Type B pancreatic cell (in vitro differentiated cells): ENCODE results near the gene TBC1D1. TPM values are rescaled to one million over a fixed set of nuclear protein-coding genes. Genes with fewer than 3 reads are reported as not detected.
"Not testable (repeated sequence)": the region's sequence is repeated elsewhere in the genome, so short reads cannot be mapped to it uniquely, and the experiment has no call there.

Source experiments
- DNase-seq: peaks from one replicate; pipeline ENCODE4 v3.0.0; 2021; ENCODE audit warnings: mixed read lengths; ENCODE audit not compliant: unreplicated experiment; ENCODE audit errors: extremely low spot score
- H3K27ac Mint-ChIP-seq: 2 replicates; pipeline ENCODE4 v1.8.0; 2021; ENCODE audit warnings: mild to moderate bottlenecking, mixed read lengths
- H3K27me3 Mint-ChIP-seq: 2 replicates; pipeline ENCODE4 v1.8.0; 2021; ENCODE audit warnings: mixed read lengths
- H3K36me3 Mint-ChIP-seq: 2 replicates; pipeline ENCODE4 v1.8.0; 2021; ENCODE audit warnings: mixed read lengths
- H3K4me1 Mint-ChIP-seq: one replicate; pipeline ENCODE4 v1.8.0; 2021; ENCODE audit warnings: mixed read lengths; ENCODE audit not compliant: unreplicated experiment
- H3K4me3 Mint-ChIP-seq: 2 replicates; pipeline ENCODE4 v1.8.0; 2021; ENCODE audit warnings: mild to moderate bottlenecking, mixed read lengths
- H3K9me3 Mint-ChIP-seq: 2 replicates; pipeline ENCODE4 v1.8.0; 2021; ENCODE audit warnings: mixed read lengths
- CTCF ChIP-seq: fragments of 200-600 bp; sonication (generic); conservative IDR thresholded peaks from 2 replicates; pipeline ENCODE4 v1.5.0; 2021; ENCODE audit warnings: antibody characterized with exemption, mild to moderate bottlenecking
- total RNA-seq: library from RNA; stranded (reverse); gene quantifications from 2 replicates; pipeline ENCODE4 v1.2.1, GENCODE V29; 2021; ENCODE audit warnings: low replicate concordance

Gene TBC1D1
- total RNA-seq, 1 donor from 2014 or later: 110 TPM

GRCh38 chr4:37917388-37917787, 26.5 kb downstream of the TBC1D1 start:
- H3K9me3 Mint-ChIP-seq: peaks cover 6% of the 10 kb centered on the region
- no peak overlapping the region for H3K27ac Mint-ChIP-seq
- no peaks in the 10 kb centered on the region for H3K4me1 Mint-ChIP-seq
- H3K4me3 Mint-ChIP-seq: no peak overlapping the region
- DNase-seq: no peak
- no peak for TF ChIP-seq CTCF
- peaks cover 6% of the 10 kb centered on the region for H3K27me3 Mint-ChIP-seq
- H3K36me3 Mint-ChIP-seq: no peaks in the 10 kb centered on the region

- no peak for TF ChIP-seq CTCF
- DNase-seq: no peak
- no peak overlapping the region for H3K4me3 Mint-ChIP-seq
- H3K36me3 Mint-ChIP-seq: no peaks in the 10 kb centered on the region
- no peaks in the 10 kb centered on the region for H3K4me1 Mint-ChIP-seq
- no peak overlapping the region for H3K27ac Mint-ChIP-seq
- H3K27me3 Mint-ChIP-seq: peaks cover 3% of the 10 kb centered on the region
- H3K9me3 Mint-ChIP-seq: peaks cover 6% of the 10 kb centered on the region
Observed at GRCh38 chr4:37918653-37919052, 27.8 kb downstream of the TBC1D1 start.

GRCh38 chr4:37922328-37922727, 31.4 kb downstream of the TBC1D1 start:
- no peak overlapping the region for H3K4me3 Mint-ChIP-seq

GRCh38 chr4:37923089-37923488, 32.2 kb downstream of the TBC1D1 start:
- not testable (repeated sequence) for H3K27me3 Mint-ChIP-seq, DNase-seq, H3K4me1 Mint-ChIP-seq, H3K36me3 Mint-ChIP-seq, H3K27ac Mint-ChIP-seq, H3K4me3 Mint-ChIP-seq, H3K9me3 Mint-ChIP-seq

More at GRCh38 chr4:37922328-37922727, 31.4 kb downstream of the TBC1D1 start:
- no peak for DNase-seq
- no peak overlapping the region for H3K27ac Mint-ChIP-seq
- H3K27me3 Mint-ChIP-seq: peaks cover 2% of the 10 kb centered on the region
- H3K4me1 Mint-ChIP-seq: no peaks in the 10 kb centered on the region
- no peak for TF ChIP-seq CTCF
- peaks cover 6% of the 10 kb centered on the region for H3K9me3 Mint-ChIP-seq
- no peaks in the 10 kb centered on the region for H3K36me3 Mint-ChIP-seq

GRCh38 chr4:37924946-37925345, 34.1 kb downstream of the TBC1D1 start:
- no peak for DNase-seq
- Mint-ChIP-seq H3K9me3 (peaks cover 6% of the 10 kb centered on the region), H3K27me3 (peaks cover 4% of the 10 kb centered on the region), H3K4me1 (peaks cover 5% of the 10 kb centered on the region), H3K36me3 (no peaks in the 10 kb centered on the region), H3K27ac (no peak overlapping the region), H3K4me3 (no peak overlapping the region)
- TF ChIP-seq CTCF: no peak

GRCh38 chr4:37927434-37927833, 36.5 kb downstream of the TBC1D1 start:
- TF ChIP-seq CTCF: no peak
- peaks cover 5% of the 10 kb centered on the region for H3K4me1 Mint-ChIP-seq
- no peak for DNase-seq
- H3K36me3 Mint-ChIP-seq: no peaks in the 10 kb centered on the region
- no peaks in the 10 kb centered on the region for H3K9me3 Mint-ChIP-seq
- H3K4me3 Mint-ChIP-seq: no peak overlapping the region
- H3K27ac Mint-ChIP-seq: no peak overlapping the region
- H3K27me3 Mint-ChIP-seq: peaks cover 4% of the 10 kb centered on the region
